HFF-Myc (cell line): ENCODE data around the gene PHKB.

Experiments
- DNase-seq: peaks from one replicate; pipeline ENCODE4 v3.0.0-alpha.2; 2011; ENCODE audit warnings: low read depth; ENCODE audit errors: extremely low read depth
- H3K4me3 ChIP-seq: replicated peaks from 2 replicates; pipeline ENCODE4 v1.5.1; 2011; ENCODE audit warnings: low read depth, mild to moderate bottlenecking, control low read depth, low read length
- CTCF ChIP-seq: IDR thresholded peaks from 2 replicates; pipeline ENCODE4 v1.5.1; 2012; ENCODE audit warnings: mild to moderate bottlenecking, low read depth, low read length, control low read depth; ENCODE audit errors: missing control alignments

PHKB gene

GRCh38 chr16:47571049-47571448 is 109.9 kb downstream of the PHKB start:
- no peak overlapping the region for H3K4me3 ChIP-seq
- no peak for TF ChIP-seq CTCF
- DNase-seq, result no peak

DNA sequence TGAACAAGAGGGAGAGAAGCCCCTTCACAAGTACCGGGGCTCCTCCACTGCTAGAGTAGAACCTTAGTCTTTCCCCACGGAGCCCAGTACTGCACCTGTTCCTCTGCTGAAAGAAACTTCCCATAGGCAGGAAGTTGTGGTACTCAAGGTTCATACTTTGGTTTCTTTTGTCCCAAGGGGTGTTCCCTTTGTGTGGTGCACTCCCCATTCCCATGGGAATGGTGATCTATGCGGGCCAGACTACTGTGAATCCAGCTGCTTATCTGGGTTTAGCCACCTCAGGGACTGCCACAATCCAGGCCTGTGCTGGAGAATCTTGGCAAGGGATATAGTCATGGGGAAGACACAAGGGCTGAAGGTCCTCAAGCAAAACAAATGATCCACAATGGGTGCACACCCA is 110.6 kb downstream of the PHKB start:
- DNase-seq, result no peak
- TF ChIP-seq CTCF, result no peak
- no peak overlapping the region for H3K4me3 ChIP-seq

DNA sequence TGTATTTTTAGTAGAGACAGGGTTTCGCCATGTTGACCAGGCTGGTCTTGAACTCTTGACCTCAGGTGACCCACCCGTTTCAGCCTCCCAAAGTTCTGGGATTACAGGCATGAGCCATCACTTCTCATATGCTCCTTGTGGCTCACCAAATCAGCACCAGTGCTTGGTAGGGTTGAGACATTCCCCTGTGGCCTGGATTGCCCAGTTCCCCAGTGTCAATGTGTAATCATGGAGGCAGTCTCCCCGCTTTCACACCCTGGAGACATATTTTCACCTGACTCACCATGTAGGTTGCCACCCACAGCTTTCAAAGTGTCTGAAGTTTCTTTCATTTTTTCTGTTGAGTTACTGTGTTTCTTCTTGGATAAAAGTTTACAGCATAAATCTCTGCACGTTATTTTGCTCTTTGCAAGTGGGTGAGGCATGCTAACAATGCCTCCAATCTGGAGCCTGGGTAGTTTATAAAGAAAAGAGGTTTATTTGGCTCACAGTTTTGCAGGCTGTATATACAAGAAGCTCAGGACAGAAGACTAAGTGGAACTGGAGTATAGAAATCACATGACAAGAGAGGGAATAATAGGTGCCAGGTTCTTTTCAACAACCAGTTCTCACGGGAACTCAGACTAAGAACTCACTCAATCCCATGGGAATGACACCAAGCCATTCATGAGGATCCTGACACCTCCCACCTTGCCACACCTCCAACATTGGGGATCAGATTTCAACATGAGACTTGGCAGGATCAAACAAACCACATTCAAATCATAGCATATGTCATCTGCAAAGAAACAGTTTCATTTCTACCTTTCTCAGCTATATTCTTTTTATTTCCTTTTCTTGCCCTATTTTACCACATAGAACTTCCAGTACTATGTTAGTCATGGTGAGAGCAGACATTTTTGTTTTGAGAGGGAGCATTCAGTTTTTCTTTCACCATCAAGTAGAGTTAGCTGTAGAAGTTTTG is 113.2 kb downstream of the PHKB start:
- DNase-seq, result peak; percentile 31
- no peak for TF ChIP-seq CTCF
- no peak overlapping the region for H3K4me3 ChIP-seq

DNA sequence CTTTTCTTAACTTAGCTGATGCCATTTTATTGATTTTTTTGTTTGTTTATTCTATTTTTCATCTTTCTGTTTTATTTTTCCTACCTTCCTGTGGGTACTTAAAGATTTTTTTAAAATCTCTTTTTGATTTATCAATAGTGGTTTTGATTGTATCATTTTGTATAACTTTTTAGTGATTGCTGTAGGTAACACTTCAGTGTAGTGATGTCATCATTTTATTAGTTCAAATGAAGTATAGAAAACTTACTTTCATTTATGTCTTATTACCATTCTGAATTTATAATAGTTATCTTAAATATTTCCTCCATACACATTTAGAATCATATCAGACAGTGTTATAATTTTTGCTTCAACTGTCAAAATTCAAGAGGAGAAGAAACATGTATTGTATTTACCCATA is 115.9 kb downstream of the PHKB start:
- no peak for DNase-seq
- H3K4me3 ChIP-seq, result no peak overlapping the region
- no peak for TF ChIP-seq CTCF

DNA sequence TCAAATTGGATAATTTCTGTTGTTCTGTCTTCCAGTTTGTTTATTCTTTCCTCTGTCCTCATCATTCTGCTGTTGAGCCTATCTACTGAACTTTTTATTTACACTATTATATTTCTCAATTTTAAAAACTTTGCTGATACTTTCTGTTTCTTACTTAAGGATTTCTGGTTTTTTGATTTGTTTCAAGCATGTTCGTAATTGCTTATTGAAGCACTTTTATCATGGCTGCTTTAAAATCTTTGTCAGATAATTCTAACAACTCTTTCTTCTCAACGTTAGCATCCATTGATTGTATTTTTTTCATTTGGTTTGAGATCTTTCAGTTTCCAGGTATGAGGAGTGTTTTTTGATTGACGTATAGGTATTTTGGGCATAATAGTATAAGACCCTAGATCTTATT is 116.9 kb downstream of the PHKB start:
- no peak for TF ChIP-seq CTCF
- no peak for DNase-seq
- no peak overlapping the region for H3K4me3 ChIP-seq

GRCh38 chr16:47578573-47578972 is 117.4 kb downstream of the PHKB start:
- H3K4me3 ChIP-seq, result no peak overlapping the region
- DNase-seq, result no peak
- no peak for TF ChIP-seq CTCF
